NK-92 (cell line): ENCODE data around the gene IGDCC3.
A peak's percentile ranks its signal among the peaks of the same experiment; 100 is the strongest.

ENCODE experiments used
- DNase-seq: peaks from one replicate; lab custom pipeline; 2025; ENCODE audit not compliant: unreplicated experiment; lab: John Stamatoyannopoulos, UW

The IGDCC3 gene

DNA sequence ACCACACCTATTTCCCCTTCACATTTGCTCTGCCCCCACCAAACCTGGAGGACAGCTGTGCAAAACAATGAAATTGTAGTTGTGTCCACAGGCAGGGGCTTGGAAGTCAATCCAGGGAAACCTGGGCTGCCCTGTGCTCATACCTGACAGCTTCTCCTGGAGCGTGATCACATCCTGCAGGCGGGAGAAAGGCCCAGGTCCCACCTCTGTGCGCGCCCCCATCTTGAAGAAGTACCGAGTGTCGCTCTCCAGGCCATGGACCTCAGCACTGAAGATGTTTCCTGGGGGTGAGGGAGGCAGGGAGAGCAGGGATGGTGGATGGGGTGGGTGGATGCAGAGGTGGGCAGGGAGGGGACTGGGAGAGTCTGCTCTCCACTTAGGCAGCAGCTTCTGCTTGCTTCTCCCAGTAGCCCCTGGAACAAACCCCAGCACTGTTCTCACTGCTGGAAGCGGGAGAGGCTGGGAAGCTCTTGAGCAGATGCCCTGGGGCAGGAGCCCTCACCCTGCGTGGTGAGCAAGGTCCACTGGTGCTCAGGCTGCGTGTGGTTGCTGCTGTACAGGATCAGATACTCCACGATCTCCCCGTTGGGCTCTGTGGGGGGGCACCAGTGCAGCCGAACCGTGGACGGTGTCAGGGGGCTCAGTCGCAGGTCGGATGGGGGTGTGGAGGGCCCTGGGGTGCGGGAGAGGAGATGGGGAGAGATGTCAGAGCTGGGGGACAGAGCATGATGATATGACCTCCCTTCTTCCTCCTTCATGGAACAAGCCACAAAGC is 10.7 kb upstream of the IGDCC3 start:
- DNase-seq = no peak

DNA sequence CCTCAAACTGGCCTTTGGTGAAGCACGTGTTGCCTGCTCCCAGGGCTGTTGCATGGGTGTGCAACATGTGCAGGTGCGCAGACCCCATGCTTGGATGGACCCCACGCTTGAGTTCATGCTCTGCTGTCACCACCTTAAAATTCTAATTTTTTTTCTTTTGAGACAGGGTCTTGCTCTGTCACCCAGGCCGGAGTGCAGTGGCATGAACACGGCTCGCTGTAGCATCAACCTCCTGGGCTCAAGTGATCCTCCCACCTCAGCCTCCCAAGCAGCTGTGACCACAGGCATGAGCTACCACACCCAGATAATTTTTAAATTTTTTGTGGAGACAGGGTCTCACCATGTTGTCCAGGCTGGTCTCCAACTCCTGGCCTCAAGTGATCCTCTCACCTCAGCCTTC is 9.1 kb upstream of the IGDCC3 start:
- DNase-seq = no peak

DNA sequence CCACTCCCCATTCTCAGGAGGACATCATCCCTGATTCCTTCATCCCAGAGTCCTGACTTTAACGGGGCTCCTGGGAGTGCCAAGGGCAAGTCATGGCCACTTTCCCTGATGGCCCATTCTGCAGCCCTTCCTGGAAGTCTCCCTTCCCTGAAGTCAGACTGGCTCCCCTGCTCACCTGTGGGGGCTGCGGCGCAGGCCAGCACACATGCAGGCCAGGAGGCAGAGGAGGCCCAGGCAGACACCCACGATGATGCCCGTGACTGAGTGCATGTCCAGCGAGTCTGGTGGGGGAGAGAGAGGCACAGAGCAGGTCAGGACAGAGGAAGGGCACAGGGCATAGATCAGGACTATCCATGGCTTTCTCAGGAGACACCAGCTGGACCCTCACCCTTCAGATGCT is 8.6 kb upstream of the IGDCC3 start:
- no peak for DNase-seq

GRCh38 chr15:65385870-65386258 is 8.1 kb upstream of the IGDCC3 start:
- DNase-seq = no peak

GRCh38 chr15:65384895-65385869 is 7.4 kb upstream of the IGDCC3 start:
- DNase-seq = no peak

GRCh38 chr15:65384505-65384894 is 6.7 kb upstream of the IGDCC3 start:
- no peak for DNase-seq

- DNase-seq = no peak
Measured at GRCh38 chr15:65383991-65384390, 6.2 kb upstream of the IGDCC3 start.

- no peak for DNase-seq
Measured at GRCh38 chr15:65383456-65383855, 5.7 kb upstream of the IGDCC3 start.

GRCh38 chr15:65382921-65383320 is 5.1 kb upstream of the IGDCC3 start:
- no peak for DNase-seq

- DNase-seq = no peak
Measured at GRCh38 chr15:65382146-65382491, 4.3 kb upstream of the IGDCC3 start.

DNA sequence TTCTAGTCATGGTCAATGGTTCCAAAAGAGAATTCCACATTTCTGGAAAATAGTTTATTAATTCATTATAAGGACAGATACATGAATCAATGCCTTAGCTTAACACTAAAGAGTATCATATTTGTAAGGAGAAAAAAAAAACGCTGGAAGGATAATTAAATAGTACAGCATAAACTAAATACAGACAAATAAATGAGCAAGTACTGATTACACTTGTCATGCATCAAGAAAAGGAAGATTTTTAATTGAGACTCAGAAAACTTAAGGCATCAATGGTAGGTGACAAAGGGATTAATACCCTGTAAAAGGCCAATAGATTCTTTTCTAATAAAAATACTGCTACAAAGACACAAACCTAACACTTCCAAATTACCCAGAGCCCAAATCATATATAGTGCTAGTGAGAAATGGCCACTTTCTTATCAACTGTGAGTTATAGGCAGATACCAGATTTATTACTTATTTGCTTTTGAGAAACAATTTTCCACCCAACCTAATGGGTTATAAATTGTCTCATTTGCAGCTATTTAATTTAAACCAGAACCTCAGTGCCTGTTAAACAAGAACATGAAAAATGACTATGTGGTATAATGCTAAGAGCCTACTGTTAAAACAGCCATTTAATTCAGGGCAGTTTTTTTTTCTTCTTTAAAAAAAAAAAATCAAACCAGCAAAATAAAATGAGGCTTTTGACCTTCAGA is 3.8 kb upstream of the IGDCC3 start:
- DNase-seq = no peak

DNA sequence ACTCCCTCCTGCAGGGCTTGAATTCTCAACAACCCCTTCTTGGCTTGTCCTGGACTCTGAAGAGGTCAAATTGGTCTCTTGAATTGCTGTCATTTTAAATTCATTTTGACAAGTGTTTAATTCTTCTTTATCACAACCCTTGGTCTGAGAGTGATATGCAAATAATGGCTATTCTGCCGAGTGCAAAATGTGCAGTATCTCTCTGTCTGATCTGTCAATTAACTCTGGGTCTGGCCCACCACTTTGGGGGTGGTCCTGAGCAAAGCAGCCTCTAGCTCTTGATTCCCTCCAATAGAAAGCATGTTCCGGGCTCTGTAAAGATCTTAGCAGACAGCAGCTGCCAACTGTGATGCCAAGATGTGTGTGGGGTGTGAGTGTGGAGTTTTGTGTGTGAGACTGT is 2.2 kb upstream of the IGDCC3 start:
- DNase-seq = no peak

DNA sequence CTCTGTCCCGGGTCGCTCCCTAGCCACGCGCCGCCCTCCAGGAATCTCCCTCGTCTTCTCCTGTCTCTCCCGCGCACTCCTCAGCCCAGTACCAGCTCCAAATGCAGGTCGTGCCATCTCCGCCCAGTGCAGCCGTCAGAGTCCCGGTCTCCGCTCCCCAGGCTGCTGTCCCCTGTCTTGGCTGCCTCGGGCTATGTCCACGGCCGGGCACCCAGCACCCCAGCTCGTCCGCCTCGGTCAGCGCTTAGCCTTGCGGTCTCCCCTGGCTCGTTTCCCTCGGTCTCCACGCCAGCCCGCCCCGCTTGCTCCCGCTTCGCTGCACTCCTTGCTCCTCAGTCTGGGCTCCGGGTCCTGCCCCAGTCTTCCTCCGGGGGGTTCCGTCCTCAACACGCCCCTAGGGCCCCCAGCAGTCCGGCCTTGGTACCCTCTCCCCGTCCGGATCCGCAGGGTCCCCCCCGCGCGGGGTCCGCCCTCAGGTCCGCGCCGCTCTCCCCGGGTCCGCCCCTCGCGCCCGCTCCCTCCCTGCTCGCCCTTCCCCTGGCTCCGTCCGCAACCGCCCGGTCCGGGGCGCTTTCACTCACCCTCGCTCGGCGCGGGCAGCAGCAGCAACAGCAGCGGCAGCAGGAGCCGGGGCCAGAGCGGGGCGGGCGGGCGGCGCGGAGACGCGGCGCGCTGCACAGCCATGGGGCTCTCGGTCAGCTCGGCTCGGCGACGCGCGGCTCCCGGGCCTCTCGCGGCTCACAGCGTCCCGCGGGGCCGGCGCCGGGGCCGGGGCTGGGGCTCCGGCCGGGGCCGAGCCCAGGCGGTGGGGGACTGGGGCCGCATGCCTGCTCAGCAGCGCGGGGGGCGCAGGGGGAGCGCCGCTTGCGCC is 462 bp downstream of the IGDCC3 start:
- no peak for DNase-seq

GRCh38 chr15:65376767-65377104 is 1.1 kb downstream of the IGDCC3 start:
- no peak for DNase-seq

- no peak for DNase-seq
Measured at GRCh38 chr15:65375871-65376607, 1.8 kb downstream of the IGDCC3 start.

DNA sequence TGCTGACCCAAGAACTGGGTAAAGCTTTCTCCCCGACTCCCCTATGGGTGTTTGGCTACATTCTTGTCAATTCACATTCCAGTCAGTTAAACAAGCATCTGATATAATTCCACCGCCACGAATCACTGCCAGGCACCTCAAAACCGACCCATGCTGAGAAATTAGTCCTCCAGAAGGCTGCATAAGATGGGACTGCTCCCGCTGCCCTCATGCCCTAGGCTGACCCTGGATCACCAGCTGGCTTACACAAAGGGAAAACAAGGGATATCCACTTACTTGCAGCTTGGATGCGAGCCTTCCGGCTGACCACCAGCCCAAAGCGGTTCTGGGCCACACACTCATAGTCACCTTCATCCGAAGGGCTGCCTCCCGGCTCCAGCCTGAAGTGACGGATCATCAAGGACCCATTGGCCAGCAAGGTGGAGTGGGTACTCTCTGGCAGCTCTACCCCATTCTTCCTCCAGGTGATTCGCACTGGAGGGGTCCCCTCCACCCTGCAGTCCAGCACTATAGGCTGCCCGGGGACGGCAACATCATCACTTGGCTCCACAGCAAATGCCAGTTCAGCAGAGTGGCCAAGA is 2.9 kb downstream of the IGDCC3 start:
- DNase-seq = no peak

DNA sequence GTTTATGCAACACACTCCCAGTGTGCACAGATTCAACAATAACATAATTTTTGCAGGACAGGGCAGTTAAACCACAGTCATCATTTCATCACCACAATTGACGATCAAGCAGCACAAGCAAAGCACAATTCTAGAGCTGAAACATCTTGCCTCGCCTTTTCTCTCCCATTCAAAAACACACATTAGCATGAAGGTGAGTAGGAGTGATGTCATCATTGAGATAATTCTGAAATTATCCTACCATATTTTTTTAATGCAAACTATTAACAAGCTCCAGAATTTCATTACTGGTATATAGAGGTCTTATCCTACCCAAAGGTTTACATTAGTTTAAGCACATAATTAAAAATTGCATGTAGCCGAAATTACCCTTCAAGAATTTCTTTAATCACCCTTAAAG is 3.5 kb downstream of the IGDCC3 start:
- no peak for DNase-seq

DNA sequence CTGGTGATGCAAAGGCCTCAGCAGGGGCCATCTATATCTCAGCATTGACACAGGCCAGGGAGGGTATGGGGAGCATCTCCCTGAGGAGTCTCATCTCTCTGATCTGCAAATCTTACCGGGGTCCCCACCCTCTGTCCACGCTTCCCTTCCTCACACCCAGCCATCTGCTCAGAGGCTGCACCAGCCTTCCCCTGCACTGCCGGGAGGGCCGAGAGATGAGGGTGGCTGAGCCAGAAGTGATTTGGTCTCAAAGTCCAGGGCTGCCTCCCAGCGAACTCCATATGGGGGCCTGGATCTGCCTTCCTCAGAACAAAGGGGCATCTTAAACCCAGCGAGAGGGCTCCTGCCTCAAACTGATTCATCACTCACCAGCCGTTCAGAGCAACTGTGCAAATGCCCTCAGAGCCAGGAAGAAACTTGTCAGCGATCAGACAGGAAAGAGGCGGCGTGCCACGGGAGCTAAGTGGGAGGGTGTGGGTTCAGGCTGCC is 4.6 kb downstream of the IGDCC3 start:
- peak; percentile 15 for DNase-seq

DNA sequence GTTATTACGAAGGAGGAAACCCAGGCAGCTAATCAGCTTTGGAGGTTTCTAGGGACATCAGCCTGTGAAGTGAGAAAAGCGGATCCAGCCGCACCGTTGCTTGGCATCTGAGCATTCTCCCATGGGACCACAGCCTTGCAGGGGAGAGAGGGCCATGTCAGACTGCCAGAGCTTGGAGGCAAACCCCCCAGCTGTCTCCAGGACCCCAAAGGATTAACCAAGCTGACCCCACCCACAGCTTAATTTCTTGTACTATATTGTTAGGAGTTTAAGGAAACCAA is 5.1 kb downstream of the IGDCC3 start:
- no peak for DNase-seq
